GM23248 (cell line): ENCODE results near the gene ZMAT3. TPM values are rescaled to one million over a fixed set of nuclear protein-coding genes. Genes with fewer than 3 reads are reported as not detected.
A peak's percentile ranks its signal among the peaks of the same experiment; 100 is the strongest.

Experiments
- DNase-seq: peaks from one replicate; pipeline ENCODE4 v3.0.0-alpha.2; 2015
- H2AFZ ChIP-seq: fragments of 200-600 bp; sonication (generic); 2 replicates; pipeline ENCODE4 v1.6.1; 2016; ENCODE audit warnings: antibody characterized with exemption
- H3F3A ChIP-seq: fragments of 200-600 bp; sonication (generic); 2 replicates; pipeline ENCODE4 v1.6.1; 2016; ENCODE audit warnings: mild to moderate bottlenecking, antibody characterized with exemption, mixed run types; ENCODE audit not compliant: insufficient read depth
- H3K27ac ChIP-seq: fragments of 200-600 bp; sonication (generic); 2 replicates; pipeline ENCODE4 v1.5.1; 2016; ENCODE audit warnings: mild to moderate bottlenecking
- H3K27me3 ChIP-seq: fragments of 200-600 bp; sonication (generic); replicated peaks from 2 replicates; pipeline ENCODE4 v1.6.1; 2016; ENCODE audit warnings: mild to moderate bottlenecking; ENCODE audit not compliant: insufficient read depth
- H3K36me3 ChIP-seq: fragments of 200-600 bp; sonication (generic); 2 replicates; pipeline ENCODE4 v1.6.1; 2016; ENCODE audit warnings: low read depth, mild to moderate bottlenecking
- H3K4me1 ChIP-seq: fragments of 200-600 bp; sonication (generic); 2 replicates; pipeline ENCODE4 v1.6.1; 2016; ENCODE audit warnings: mild to moderate bottlenecking; ENCODE audit not compliant: insufficient read depth
- H3K4me2 ChIP-seq: fragments of 200-600 bp; sonication (generic); one replicate; pipeline ENCODE4 v1.6.1; 2016; ENCODE audit warnings: mild to moderate bottlenecking; ENCODE audit not compliant: unreplicated experiment
- H3K4me3 ChIP-seq: fragments of 200-600 bp; sonication (generic); 2 replicates; pipeline ENCODE4 v1.5.1; 2016; ENCODE audit warnings: mild to moderate bottlenecking
- H3K79me2 ChIP-seq: fragments of 200-600 bp; sonication (generic); 2 replicates; pipeline ENCODE4 v1.6.1; 2016; ENCODE audit warnings: mild to moderate bottlenecking; ENCODE audit not compliant: insufficient read depth
- H3K9ac ChIP-seq: fragments of 200-600 bp; sonication (generic); 2 replicates; pipeline ENCODE4 v1.6.1; 2016; ENCODE audit warnings: mild to moderate bottlenecking
- H3K9me2 ChIP-seq: fragments of 200-600 bp; sonication (generic); 2 replicates; pipeline ENCODE4 v1.6.1; 2016; ENCODE audit warnings: mixed run types, mild to moderate bottlenecking, moderate library complexity; ENCODE audit not compliant: insufficient read depth
- H3K9me3 ChIP-seq: fragments of 200-600 bp; sonication (generic); one replicate; pipeline ENCODE4 v1.6.1; 2017; ENCODE audit warnings: low read depth
- H4K20me1 ChIP-seq: fragments of 200-600 bp; sonication (generic); 2 replicates; pipeline ENCODE4 v1.6.0; 2016; ENCODE audit not compliant: insufficient read depth
- EZH2 ChIP-seq: fragments of 200-600 bp; sonication (generic); IDR thresholded peaks from 2 replicates; pipeline ENCODE4 v1.6.1; 2018; ENCODE audit warnings: antibody characterized with exemption, mild to moderate bottlenecking; ENCODE audit not compliant: insufficient read depth, poor library complexity, severe bottlenecking
- EZH2phosphoT487 ChIP-seq: fragments of 200-600 bp; sonication (generic); IDR thresholded peaks from 2 replicates; pipeline ENCODE4 v1.6.1; 2018; ENCODE audit warnings: antibody characterized with exemption, moderate library complexity, mild to moderate bottlenecking, low read depth; ENCODE audit not compliant: insufficient read depth
- WGBS, 2 experiments: methylation state at CpG; one replicate each; pipeline ENCODE4 v1.1.6; 2015 to 2017; ENCODE audit warnings: low lambda C conversion rate in 2 of 2, low coverage in 1 of 2; ENCODE audit errors: missing lambda C conversion rate in 2 of 2; 5-methylcytosine and 5-hydroxymethylcytosine counted together
- in situ Hi-C: fragments of 300-500 bp; cut with MboI; formaldehyde crosslinking; loops from 2 replicates; pipeline ENCODE4 v1.15.0; 2020
- polyA plus RNA-seq: library from polyadenylated mRNA; unstranded; fragments of >200 nt; fragmentation: Nextera tagmentation; extraction: Ambion mirVana; gene quantifications from 2 replicates; pipeline ENCODE4 v1.2.1, GENCODE V29; 2016
- total RNA-seq: library from RNA; depleted of rRNA; stranded (reverse); fragments of >200 nt; shearing (Covaris generic); gene quantifications from 2 replicates; pipeline ENCODE4 v1.2.3, GENCODE V29; 2014

ZMAT3 gene
- total and polyA plus RNA-seq, 2 experiments from 2014 or later = 23.6 to 40.1 TPM

- Histone ChIP-seq H3K9me3 (no peaks in the 10 kb centered on the region), H3K27ac (peak overlapping the region; percentile 43), H3K4me1 (peaks cover 12% of the 10 kb centered on the region), H3K4me3 (no peak overlapping the region; the same call in 1 of the 2 replicates), H3K9me2 (no peaks in the 10 kb centered on the region), H3K36me3 (no peaks in the 10 kb centered on the region), H2AFZ (0 out of 2 replicates have a peak overlapping the region, but pooled peaks have one; percentile 16), H3K27me3 (peaks cover 8% of the 10 kb centered on the region; the same call in 1 of the 2 replicates), H3K9ac (no peak overlapping the region), H4K20me1 (no peaks in the 10 kb centered on the region), H3K4me2 (peak overlapping the region; percentile 73), H3F3A (peaks cover 9% of the 10 kb centered on the region), H3K79me2 (no peaks in the 10 kb centered on the region)
- TF ChIP-seq EZH2 = no peak
- no peak for TF ChIP-seq EZH2phosphoT487
- 7 to 20% methylated on average over 1 of the region's 1 CpG for WGBS, 2 experiments
- in situ Hi-C loops = loop anchor here (10.0 kb wide), 1 partner anchor 207 kb away; no protein-coding TSS in a partner anchor
- DNase-seq = peak; percentile 84
Observed at GRCh38 chr3:179108086-179108485, 36.5 kb upstream of the ZMAT3 start.

GRCh38 chr3:179107617-179108016, 36.0 kb upstream of the ZMAT3 start:
- H3K4me3 ChIP-seq = no peak overlapping the region; the same call in 1 of the 2 replicates
- 67 to 72% methylated on average over 3 of the region's 3 CpGs for WGBS, 2 experiments
- H3K79me2 ChIP-seq = no peaks in the 10 kb centered on the region
- no peak overlapping the region for H3K9ac ChIP-seq
- peak overlapping the region; percentile 30; the same call in 1 of the 2 replicates for H3K27ac ChIP-seq
- peaks cover 12% of the 10 kb centered on the region for H3K4me1 ChIP-seq
- no peak overlapping the region for H2AFZ ChIP-seq
- no peaks in the 10 kb centered on the region for H3K36me3 ChIP-seq
- no peaks in the 10 kb centered on the region for H3K9me2 ChIP-seq
- peaks cover 9% of the 10 kb centered on the region for H3F3A ChIP-seq
- TF ChIP-seq EZH2phosphoT487 = no peak
- TF ChIP-seq EZH2 = no peak
- in situ Hi-C loops = loop anchor here (10.0 kb wide), 1 partner anchor 207 kb away; no protein-coding TSS in a partner anchor
- H3K4me2 ChIP-seq = peak overlapping the region; percentile 73
- no peaks in the 10 kb centered on the region for H3K9me3 ChIP-seq
- DNase-seq = peak; percentile 11
- H3K27me3 ChIP-seq = peaks cover 8% of the 10 kb centered on the region; the same call in 1 of the 2 replicates
- H4K20me1 ChIP-seq = no peaks in the 10 kb centered on the region

- no peaks in the 10 kb centered on the region for H4K20me1 ChIP-seq
- no peaks in the 10 kb centered on the region for H3K9me3 ChIP-seq
- H3K4me1 ChIP-seq = peaks cover 13% of the 10 kb centered on the region
- no peaks in the 10 kb centered on the region for H3K36me3 ChIP-seq
- peaks cover 9% of the 10 kb centered on the region for H3F3A ChIP-seq
- H3K27ac ChIP-seq = no peak overlapping the region
- H3K4me3 ChIP-seq = no peak overlapping the region
- peaks cover 8% of the 10 kb centered on the region; the same call in 1 of the 2 replicates for H3K27me3 ChIP-seq
- H3K9ac ChIP-seq = no peak overlapping the region
- no peaks in the 10 kb centered on the region for H3K79me2 ChIP-seq
- no peak for DNase-seq
- TF ChIP-seq EZH2 (no peak), EZH2phosphoT487 (no peak)
- H2AFZ ChIP-seq = no peak overlapping the region
- 7 to 17% methylated on average over 1 of the region's 1 CpG for WGBS, 2 experiments
- in situ Hi-C loops = loop anchor here (10.0 kb wide), 1 partner anchor 209 kb away; no protein-coding TSS in a partner anchor
- no peak overlapping the region for H3K4me2 ChIP-seq
- no peaks in the 10 kb centered on the region for H3K9me2 ChIP-seq
Observed at GRCh38 chr3:179105881-179106280, 34.3 kb upstream of the ZMAT3 start.

- TF ChIP-seq EZH2 = no peak
- TF ChIP-seq EZH2phosphoT487 = no peak
- DNase-seq = peak; percentile 65
- Histone ChIP-seq H4K20me1 (no peaks in the 10 kb centered on the region), H3K27ac (no peak overlapping the region), H3K36me3 (no peaks in the 10 kb centered on the region), H3K9me3 (no peaks in the 10 kb centered on the region), H2AFZ (peak overlapping the region; percentile 55), H3K4me1 (peaks cover 20% of the 10 kb centered on the region), H3K4me3 (no peak overlapping the region), H3K9ac (no peak overlapping the region), H3K79me2 (no peaks in the 10 kb centered on the region), H3K9me2 (no peaks in the 10 kb centered on the region), H3F3A (no peaks in the 10 kb centered on the region; the same call in 1 of the 2 replicates), H3K4me2 (no peak overlapping the region), H3K27me3 (no peaks in the 10 kb centered on the region)
- in situ Hi-C loops = loop anchor here (10.0 kb wide), 1 partner anchor 214 kb away; no protein-coding TSS in a partner anchor
Observed at GRCh38 chr3:179100652-179101051, 29.0 kb upstream of the ZMAT3 start.
